Fibroblast of mammary gland (primary cell): ENCODE measurements around the gene FANCL.

Source experiments
- DNase-seq: peaks from one replicate; pipeline ENCODE4 v3.0.0-alpha.2; 2010; ENCODE audit warnings: low read depth
- H3K4me3 ChIP-seq: 2 replicates; pipeline ENCODE4 v1.5.1; 2011; ENCODE audit warnings: low read depth, mild to moderate bottlenecking, low read length, moderate library complexity; ENCODE audit not compliant: control insufficient read depth
- CTCF ChIP-seq: conservative IDR thresholded peaks from 2 replicates; pipeline ENCODE4 v1.5.1; 2011; ENCODE audit warnings: low read depth, low read length, inconsistent platforms; ENCODE audit not compliant: control insufficient read depth, insufficient read depth

The FANCL gene

DNA sequence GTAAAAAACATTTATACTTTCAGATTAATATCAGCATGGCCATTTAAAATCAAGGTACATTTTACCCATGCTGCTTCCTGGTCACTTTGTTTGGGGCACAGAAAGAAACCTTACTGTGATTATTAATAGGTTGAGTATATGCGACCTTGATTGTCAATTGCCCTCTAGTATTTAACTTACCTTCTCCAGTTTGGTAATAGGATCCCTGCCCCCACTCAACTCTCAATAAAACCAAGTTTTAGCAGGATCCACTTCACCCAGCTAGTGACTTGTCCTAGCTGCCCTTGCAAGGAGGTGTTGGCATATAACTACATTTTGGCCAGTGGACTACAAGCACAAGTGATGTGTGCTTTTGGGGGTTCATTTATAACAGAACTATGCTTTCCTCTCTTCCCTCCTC, 34.3 kb downstream of the FANCL start:
- H3K4me3 ChIP-seq, result no peak overlapping the region
- no peak for TF ChIP-seq CTCF
- no peak for DNase-seq

DNA sequence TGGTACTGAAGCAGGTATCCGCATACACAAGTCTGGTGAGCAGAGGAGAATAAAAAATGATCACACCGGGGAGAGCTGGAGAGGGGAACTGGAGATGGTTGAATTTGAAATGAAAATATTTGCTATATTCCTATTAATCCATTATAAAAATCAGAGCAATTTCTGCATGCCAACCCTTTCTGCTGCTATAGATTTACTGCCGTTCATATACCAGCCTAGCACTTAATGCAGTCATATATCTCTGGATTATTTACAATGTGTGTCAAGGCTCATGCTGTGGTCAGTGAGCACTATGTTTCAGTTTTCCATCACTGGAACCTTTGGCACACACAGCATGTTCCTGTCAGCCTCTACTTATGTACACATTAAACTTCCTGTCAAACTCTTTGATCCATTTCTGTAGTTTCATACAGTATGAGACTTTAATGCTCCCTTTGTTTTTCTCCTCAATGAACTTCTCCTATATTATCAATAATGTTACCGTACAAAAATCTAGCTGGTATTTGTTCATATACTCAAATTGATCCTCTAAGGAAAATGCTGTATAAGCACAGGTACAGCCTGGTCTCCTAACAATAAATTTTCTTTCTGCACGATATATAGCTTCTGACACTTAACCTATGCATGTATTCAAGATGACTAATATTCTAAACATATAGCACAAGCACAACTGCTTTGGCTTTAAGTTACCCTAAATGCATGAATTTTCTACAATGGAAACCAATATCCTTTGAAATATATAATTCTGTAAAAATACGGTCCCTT, 36.7 kb downstream of the FANCL start:
- TF ChIP-seq CTCF, result no peak
- peak; percentile 5 for DNase-seq
- no peak overlapping the region for H3K4me3 ChIP-seq

DNA sequence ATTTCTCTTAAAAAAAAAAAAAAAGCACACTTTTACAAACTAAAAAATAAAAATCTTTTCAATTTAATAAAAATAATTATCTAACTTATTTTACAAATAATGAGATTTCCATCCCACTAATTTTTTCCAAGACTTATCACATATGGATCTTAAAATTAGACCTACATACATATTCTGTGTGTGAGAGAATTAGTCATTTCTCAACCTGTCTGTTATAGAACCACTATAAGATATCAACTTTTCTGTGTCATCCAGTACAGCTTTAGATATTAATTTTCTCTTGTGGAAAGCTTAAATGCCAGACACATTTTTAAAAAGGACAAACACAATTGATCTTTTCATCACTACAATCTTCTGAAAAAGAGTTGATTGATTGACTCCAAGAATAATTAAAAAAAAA, 38.1 kb downstream of the FANCL start:
- no peak for DNase-seq
- no peak for TF ChIP-seq CTCF
- H3K4me3 ChIP-seq, result no peak overlapping the region

DNA sequence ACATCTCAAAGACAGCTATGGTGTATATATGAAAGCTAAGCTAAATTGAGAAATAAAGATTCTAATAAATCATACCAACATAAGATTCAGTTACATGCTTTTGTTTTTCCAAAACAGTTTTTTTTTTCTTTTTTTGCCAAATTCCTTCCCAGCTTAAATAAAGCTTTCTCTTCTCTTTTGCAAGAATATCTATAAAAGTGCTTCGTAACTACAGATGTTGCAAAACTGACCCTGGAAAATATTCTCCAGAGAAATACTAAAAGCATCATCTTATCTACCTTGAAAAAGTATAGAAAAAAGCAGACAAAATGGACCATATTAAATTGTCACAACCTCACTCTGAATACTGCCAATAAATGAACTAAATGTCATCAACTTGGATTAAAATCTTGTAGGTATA, 38.7 kb downstream of the FANCL start:
- no peak overlapping the region for H3K4me3 ChIP-seq
- no peak for TF ChIP-seq CTCF
- DNase-seq, result no peak

- TF ChIP-seq CTCF, result no peak
- H3K4me3 ChIP-seq, result no peak overlapping the region
- no peak for DNase-seq
These were observed 43.2 kb downstream of the FANCL start for GRCh38 chr2:58197894-58198293.

DNA sequence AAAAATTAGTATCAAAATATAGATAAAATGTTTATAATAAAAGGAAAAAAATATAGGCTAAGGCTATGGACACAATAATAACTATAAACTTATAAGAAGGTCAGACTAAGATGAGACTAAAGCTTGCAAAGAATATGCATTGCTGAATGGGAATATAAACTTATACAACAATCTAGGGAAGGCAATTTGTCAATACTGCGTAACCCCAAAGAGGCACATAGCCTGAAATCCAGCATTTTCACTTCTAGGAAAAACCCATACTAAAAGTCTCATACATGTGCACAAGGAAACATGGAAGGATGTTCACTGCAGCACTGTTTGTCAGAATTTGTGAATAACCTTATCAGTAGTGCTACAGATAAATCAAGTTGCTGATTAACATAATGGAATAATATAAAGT, 45.5 kb downstream of the FANCL start:
- DNase-seq, result peak; percentile 14
- H3K4me3 ChIP-seq, result no peak overlapping the region
- TF ChIP-seq CTCF, result no peak
